ENCODE measurements around the gene CD6. TPM values are rescaled to one million over a fixed set of nuclear protein-coding genes. Genes with fewer than 3 reads are reported as not detected.

Gene CD6
- total and polyA plus RNA-seq, 10 of the 15 experiments (the other 5 are each of a cell fraction or from before 2014, with no cell fraction given), result 0.37 to 17.6 (median 6.2) TPM

GRCh38 chr11:61052182-61052972, 80.9 kb downstream of the CD6 start:
- Histone ChIP-seq H3K9ac (ENCODE audit: control insufficient read depth, insufficient read depth, low read length) (no peak overlapping the region), H3K4me1 (ENCODE audit: control insufficient read depth, insufficient read depth, low read length) (no peaks in the 10 kb centered on the region), H3K36me3 (ENCODE audit: control insufficient read depth in 2 of 2, insufficient read depth in 2 of 2, low read length in 1 of 2) (0 out of 4 replicates have a peak, but pooled peaks cover 0 to 2% of the 10 kb centered on the region in 2 experiments), H3K27me3 (replicated peaks in 1 of 2; ENCODE audit: control insufficient read depth in 2 of 2, insufficient read depth in 2 of 2, low read length in 1 of 2) (no peaks in the 10 kb centered on the region), H3K4me2 (ENCODE audit: control insufficient read depth, insufficient read depth) (no peak overlapping the region), H3K27ac (ENCODE audit: control insufficient read depth, insufficient read depth) (no peak overlapping the region), H4K20me1 (ENCODE audit: control insufficient read depth, insufficient read depth) (no peaks in the 10 kb centered on the region), H3K4me3 (no peak overlapping the region), H3K79me2 (ENCODE audit: control insufficient read depth, insufficient read depth, low read length) (no peaks in the 10 kb centered on the region), H2AFZ (ENCODE audit: control insufficient read depth, low read depth, low read length) (no peak overlapping the region), H3K9me3 (replicated peaks; ENCODE audit: control insufficient read depth, insufficient read depth, low read length) (no peaks in the 10 kb centered on the region)
- BruUV-seq (replicated peaks), result no TSS peak
- DNase-seq (ENCODE audit: low read depth, low spot score) (no peak), FAIRE-seq (no peak), ATAC-seq (no peak)
- in situ Hi-C loops (cut with MboI), result no loop called here
- POLR2A ChIA-PET, result interaction anchor here (0.6 to 2.0 kb wide), 4 partner anchors 9 to 544 kb away, joined by 3 to 10 read pairs (median 7); no protein-coding TSS in a partner anchor
- intact Hi-C loops (cut with micrococcal nuclease; ENCODE audit: unreplicated experiment), result no loop called here
- TF ChIP-seq RCOR1 (conservative IDR thresholded peaks at IDR 0.05; ENCODE audit: low read depth, low read length), result no peak
- no peak for TF ChIP-seq TBL1XR1 (IDR thresholded peaks at IDR 0.05; ENCODE audit: low read depth, low read length)
- TF ChIP-seq RB1 (IDR thresholded peaks at IDR 0.05; ENCODE audit: borderline replicate concordance), result no peak
- TF ChIP-seq RAD21 (IDR thresholded peaks at IDR 0.05; ENCODE audit: insufficient read depth, low read depth, low read length), result no peak
- TF ChIP-seq NR2C2 (IDR thresholded peaks at IDR 0.05; ENCODE audit: borderline replicate concordance, control insufficient read depth, insufficient read length, low read depth), result no peak
- no peak for TF ChIP-seq HDAC2 (IDR thresholded peaks at IDR 0.05)
- no peak for TF ChIP-seq CBFB (IDR thresholded peaks at IDR 0.05; ENCODE audit: low read depth)
- TF ChIP-seq ZNF24 (IDR thresholded peaks at IDR 0.05), result no peak
- no peak for TF ChIP-seq CREM (IDR thresholded peaks at IDR 0.05; ENCODE audit: low read depth)
- no peak for TF ChIP-seq SMC3 (IDR thresholded peaks at IDR 0.05; ENCODE audit: borderline replicate concordance, low read length)
- TF ChIP-seq HCFC1 (IDR thresholded peaks at IDR 0.05; ENCODE audit: low read length), result no peak
- no peak for TF ChIP-seq KAT2A (conservative IDR thresholded peaks at IDR 0.05; ENCODE audit: control insufficient read depth, low read depth, low read length)
- no peak for TF ChIP-seq RFX5 (IDR thresholded peaks at IDR 0.05; ENCODE audit: low read depth, low read length)
- 86% methylated on average over 12 of the region's 13 CpGs for WGBS (ENCODE audit: insufficient coverage, insufficient replicate concordance, low lambda C conversion rate, missing lambda C conversion rate)
- SMC1A ChIA-PET (ENCODE audit: uncharacterized antibody, unreplicated experiment), result interaction anchor here (0.6 to 3.0 kb wide), 12 partner anchors 9 to 156 kb away, joined by 3 to 13 read pairs (median 4); no protein-coding TSS in a partner anchor
- RAD21 ChIA-PET (ENCODE audit: unreplicated experiment), result interaction anchor here (2.4 kb wide), 1 partner anchor 10 kb away, joined by 14 read pairs; no protein-coding TSS in a partner anchor
- CTCF ChIA-PET, result interaction anchor here (1.3 to 2.9 kb wide), 2 partner anchors 10 to 82 kb away, joined by 5 to 18 read pairs; partner anchors contain the start of gene CD6
